Osteoblast (primary cell): ENCODE data around the gene CTBP2. TPM values are rescaled to one million over a fixed set of nuclear protein-coding genes. Genes with fewer than 3 reads are reported as not detected.
A peak's percentile ranks its signal among the peaks of the same experiment; 100 is the strongest.

ENCODE experiments used
- DNase-seq: peaks from one replicate; pipeline ENCODE4 v3.0.0; 2011; ENCODE audit warnings: low spot score, mixed read lengths; ENCODE audit not compliant: insufficient read length; ENCODE audit errors: missing footprints
- H2AFZ ChIP-seq: 2 replicates; pipeline ENCODE4 v1.6.0; 2011; ENCODE audit warnings: mild to moderate bottlenecking, low read length
- H3K27ac ChIP-seq: 2 replicates; pipeline ENCODE4 v1.5.1; 2011; ENCODE audit warnings: mild to moderate bottlenecking, low read depth, low read length, moderate library complexity
- H3K27me3 ChIP-seq: 2 replicates; pipeline ENCODE4 v1.6.0; 2012; ENCODE audit warnings: mild to moderate bottlenecking, control low read depth, inconsistent platforms, low read length, moderate library complexity; ENCODE audit not compliant: insufficient read depth
- H3K36me3 ChIP-seq: 2 replicates; pipeline ENCODE4 v1.5.1; 2011; ENCODE audit warnings: mild to moderate bottlenecking, low read length, control low read depth, moderate library complexity; ENCODE audit not compliant: insufficient read depth
- H3K4me1 ChIP-seq: 2 replicates; pipeline ENCODE4 v1.5.1; 2011; ENCODE audit warnings: mild to moderate bottlenecking, low read length, control low read depth, moderate library complexity; ENCODE audit not compliant: insufficient read depth
- H3K4me2 ChIP-seq: 2 replicates; pipeline ENCODE4 v1.6.0; 2011; ENCODE audit warnings: mild to moderate bottlenecking, low read length; ENCODE audit not compliant: insufficient read depth
- H3K4me3 ChIP-seq: fragments of 200-600 bp; sonication (generic); 3 replicates; pipeline ENCODE4 v1.5.1; 2012; ENCODE audit warnings: mild to moderate bottlenecking, low read length, inconsistent platforms; ENCODE audit not compliant: insufficient read depth
- H3K79me2 ChIP-seq: 2 replicates; pipeline ENCODE4 v1.6.0; 2012; ENCODE audit warnings: mild to moderate bottlenecking, low read length, control low read depth, inconsistent platforms; ENCODE audit not compliant: insufficient read depth
- H3K9me3 ChIP-seq: 2 replicates; pipeline ENCODE4 v1.5.1; 2011; ENCODE audit warnings: low read depth, low read length, control low read depth
- H4K20me1 ChIP-seq: 2 replicates; pipeline ENCODE4 v1.6.0; 2012; ENCODE audit warnings: mild to moderate bottlenecking, low read length, control low read depth; ENCODE audit not compliant: insufficient read depth
- total RNA-seq: library from RNA; depleted of rRNA; stranded (reverse); fragments of >200 nt; gene quantifications from 2 replicates; pipeline ENCODE4 v1.2.3, GENCODE V29; 2012
- TF ChIP-seq, protein P1 (sequence below): IDR thresholded peaks from 2 replicates; pipeline ENCODE4 v1.5.1; 2011; ENCODE audit warnings: mild to moderate bottlenecking, low read depth, low read length, moderate library complexity; ENCODE audit errors: extremely low read depth

CTBP2 gene
- total RNA-seq, 1 donor: 65.9 TPM

GRCh38 chr10:125001313-125002046, 158.9 kb downstream of the CTBP2 start:
- H3K27ac ChIP-seq: no peak overlapping the region
- H3K4me2 ChIP-seq: no peak overlapping the region

GRCh38 chr10:125000366-125001312, 159.7 kb downstream of the CTBP2 start:
- peak; percentile 89 for DNase-seq
- H4K20me1 ChIP-seq: peaks cover 34% of the 10 kb centered on the region
- H3K27me3 ChIP-seq: no peaks in the 10 kb centered on the region
- H3K4me1 ChIP-seq: peaks cover 22% of the 10 kb centered on the region
- peak overlapping the region; percentile 93 for H3K27ac ChIP-seq
- peaks cover 41% of the 10 kb centered on the region for H3K36me3 ChIP-seq
- peak overlapping the region; percentile 62 for H3K4me2 ChIP-seq
- H3K79me2 ChIP-seq: peaks cover 49% of the 10 kb centered on the region
- no peak overlapping the region for H2AFZ ChIP-seq
- TF ChIP-seq, protein P1, sequence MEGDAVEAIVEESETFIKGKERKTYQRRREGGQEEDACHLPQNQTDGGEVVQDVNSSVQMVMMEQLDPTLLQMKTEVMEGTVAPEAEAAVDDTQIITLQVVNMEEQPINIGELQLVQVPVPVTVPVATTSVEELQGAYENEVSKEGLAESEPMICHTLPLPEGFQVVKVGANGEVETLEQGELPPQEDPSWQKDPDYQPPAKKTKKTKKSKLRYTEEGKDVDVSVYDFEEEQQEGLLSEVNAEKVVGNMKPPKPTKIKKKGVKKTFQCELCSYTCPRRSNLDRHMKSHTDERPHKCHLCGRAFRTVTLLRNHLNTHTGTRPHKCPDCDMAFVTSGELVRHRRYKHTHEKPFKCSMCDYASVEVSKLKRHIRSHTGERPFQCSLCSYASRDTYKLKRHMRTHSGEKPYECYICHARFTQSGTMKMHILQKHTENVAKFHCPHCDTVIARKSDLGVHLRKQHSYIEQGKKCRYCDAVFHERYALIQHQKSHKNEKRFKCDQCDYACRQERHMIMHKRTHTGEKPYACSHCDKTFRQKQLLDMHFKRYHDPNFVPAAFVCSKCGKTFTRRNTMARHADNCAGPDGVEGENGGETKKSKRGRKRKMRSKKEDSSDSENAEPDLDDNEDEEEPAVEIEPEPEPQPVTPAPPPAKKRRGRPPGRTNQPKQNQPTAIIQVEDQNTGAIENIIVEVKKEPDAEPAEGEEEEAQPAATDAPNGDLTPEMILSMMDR: peak; percentile 14
- H3K4me3 ChIP-seq: no peak overlapping the region
- no peaks in the 10 kb centered on the region for H3K9me3 ChIP-seq

More at GRCh38 chr10:125001313-125002046, 158.9 kb downstream of the CTBP2 start:
- TF ChIP-seq, protein P1: no peak
- peaks cover 38% of the 10 kb centered on the region for H3K36me3 ChIP-seq
- peak; percentile 84 for DNase-seq
- no peaks in the 10 kb centered on the region for H3K9me3 ChIP-seq
- peaks cover 54% of the 10 kb centered on the region for H3K79me2 ChIP-seq
- H3K27me3 ChIP-seq: no peaks in the 10 kb centered on the region
- H3K4me3 ChIP-seq: no peak overlapping the region
- H2AFZ ChIP-seq: no peak overlapping the region
- peaks cover 22% of the 10 kb centered on the region for H3K4me1 ChIP-seq
- peaks cover 41% of the 10 kb centered on the region for H4K20me1 ChIP-seq

GRCh38 chr10:124999433-125000365, 160.7 kb downstream of the CTBP2 start:
- Histone ChIP-seq H3K36me3 (peaks cover 51% of the 10 kb centered on the region), H3K4me2 (peak overlapping the region; percentile 62), H3K9me3 (no peaks in the 10 kb centered on the region), H3K4me3 (no peak overlapping the region), H4K20me1 (peaks cover 28% of the 10 kb centered on the region), H3K4me1 (peaks cover 22% of the 10 kb centered on the region), H3K27ac (peak overlapping the region; percentile 93), H3K27me3 (no peaks in the 10 kb centered on the region), H2AFZ (no peak overlapping the region), H3K79me2 (peaks cover 40% of the 10 kb centered on the region)
- peak; percentile 99 for DNase-seq
- TF ChIP-seq, protein P1: no peak
